GM19324 (cell line): ENCODE results near the gene FAM169A.
"Not testable (repeated sequence)": the region's sequence is repeated elsewhere in the genome, so short reads cannot be mapped to it uniquely, and the experiment has no call there.

ENCODE experiments used
- ATAC-seq: cut with Tn5 transposase; IDR thresholded peaks from one replicate; pipeline ENCODE4 v1.9.1; 2021; ENCODE audit warnings: mild to moderate bottlenecking, moderate library complexity; ENCODE audit not compliant: unreplicated experiment, low FRiP score

The FAM169A gene, protein sequence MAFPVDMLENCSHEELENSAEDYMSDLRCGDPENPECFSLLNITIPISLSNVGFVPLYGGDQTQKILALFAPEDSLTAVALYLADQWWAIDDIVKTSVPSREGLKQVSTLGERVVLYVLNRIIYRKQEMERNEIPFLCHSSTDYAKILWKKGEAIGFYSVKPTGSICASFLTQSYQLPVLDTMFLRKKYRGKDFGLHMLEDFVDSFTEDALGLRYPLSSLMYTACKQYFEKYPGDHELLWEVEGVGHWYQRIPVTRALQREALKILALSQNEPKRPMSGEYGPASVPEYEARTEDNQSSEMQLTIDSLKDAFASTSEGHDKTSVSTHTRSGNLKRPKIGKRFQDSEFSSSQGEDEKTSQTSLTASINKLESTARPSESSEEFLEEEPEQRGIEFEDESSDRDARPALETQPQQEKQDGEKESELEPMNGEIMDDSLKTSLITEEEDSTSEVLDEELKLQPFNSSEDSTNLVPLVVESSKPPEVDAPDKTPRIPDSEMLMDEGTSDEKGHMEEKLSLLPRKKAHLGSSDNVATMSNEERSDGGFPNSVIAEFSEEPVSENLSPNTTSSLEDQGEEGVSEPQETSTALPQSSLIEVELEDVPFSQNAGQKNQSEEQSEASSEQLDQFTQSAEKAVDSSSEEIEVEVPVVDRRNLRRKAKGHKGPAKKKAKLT

GRCh38 chr5:74865804-74866595 is at the start of gene FAM169A:
Gene FAM169A, minus strand, starts transcription at chr5:74866387. Its CDS starts 24,711 bp downstream, at chr5:74841676.
- no peak for ATAC-seq

- ATAC-seq: no peak
Measured at GRCh38 chr5:74915488-74915887, 49.3 kb upstream of the FAM169A start.

DNA sequence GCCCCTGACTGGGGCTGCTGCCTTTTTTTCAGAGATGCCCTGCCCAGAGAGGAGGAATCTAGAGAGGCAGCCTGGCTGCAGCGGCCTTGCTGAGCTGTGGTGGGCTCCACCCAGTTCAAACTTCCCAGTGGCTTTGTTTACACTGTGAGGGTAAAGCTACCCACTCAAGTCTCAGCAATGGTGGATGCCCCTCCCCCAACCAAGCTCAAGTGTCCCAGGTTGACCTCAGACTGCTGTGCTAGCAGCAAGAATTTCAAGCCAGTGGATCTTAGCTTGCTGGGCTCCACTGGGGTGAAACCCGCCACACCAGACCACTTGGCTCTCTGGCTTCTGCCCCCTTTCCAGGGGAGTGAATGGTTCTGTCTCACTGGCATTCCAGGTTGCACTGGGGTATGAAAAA is 45.2 kb upstream of the FAM169A start:
- not testable (repeated sequence) for ATAC-seq

DNA sequence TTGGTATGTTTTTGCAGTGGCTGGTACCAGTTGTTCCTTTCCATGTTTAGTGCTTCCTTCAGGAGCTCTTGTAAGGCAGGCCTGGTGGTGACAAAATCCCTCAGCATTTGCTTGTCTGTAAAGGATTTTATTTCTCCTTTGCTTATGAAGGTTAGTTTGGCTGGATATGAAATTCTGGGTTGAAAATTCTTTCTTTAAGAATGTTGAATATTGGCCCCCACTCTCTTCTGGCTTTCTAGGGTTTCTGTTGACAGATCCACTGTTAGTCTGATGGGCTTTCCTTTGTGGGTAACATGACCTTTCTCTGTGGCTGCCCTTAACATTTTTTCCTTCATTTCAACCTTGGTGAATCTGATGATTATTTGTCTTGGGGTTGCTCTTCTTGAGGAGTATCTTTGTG is 43.7 kb upstream of the FAM169A start:
- ATAC-seq: not testable (repeated sequence)

GRCh38 chr5:74908237-74908636 is 42.0 kb upstream of the FAM169A start:
- ATAC-seq: not testable (repeated sequence)

GRCh38 chr5:74904713-74905112 is 38.5 kb upstream of the FAM169A start:
- not testable (repeated sequence) for ATAC-seq

DNA sequence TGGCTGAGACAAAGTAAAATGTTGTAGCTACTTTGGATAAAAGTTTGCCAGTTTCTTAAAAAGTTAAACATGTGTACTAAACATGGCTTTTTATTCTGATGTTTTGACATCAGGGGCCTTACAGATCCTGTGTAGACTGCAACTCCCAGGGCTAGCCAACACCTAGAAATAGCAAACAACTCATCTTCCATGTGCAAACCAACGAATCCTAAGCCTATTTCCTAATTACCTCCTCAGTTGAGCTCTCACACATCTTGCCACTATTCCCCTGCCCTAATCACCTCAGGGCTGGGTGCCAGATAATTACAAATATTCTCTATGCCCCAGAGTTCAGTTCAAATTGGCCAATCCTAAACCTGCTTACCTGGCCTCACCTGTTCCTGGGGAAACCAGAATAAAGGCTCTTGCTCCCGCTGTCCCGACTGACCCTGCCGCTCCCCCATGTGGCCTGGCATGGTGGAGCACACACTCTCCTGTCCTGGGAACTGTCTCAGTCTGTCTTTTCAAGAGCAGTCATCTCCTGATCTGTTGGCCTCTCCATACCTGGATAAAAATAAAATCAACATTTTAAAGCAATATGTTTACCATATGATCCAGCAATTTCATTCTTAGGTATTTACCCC is 37.1 kb upstream of the FAM169A start:
- ATAC-seq: no peak

GRCh38 chr5:74897049-74897448 is 30.9 kb upstream of the FAM169A start:
- no peak for ATAC-seq

DNA sequence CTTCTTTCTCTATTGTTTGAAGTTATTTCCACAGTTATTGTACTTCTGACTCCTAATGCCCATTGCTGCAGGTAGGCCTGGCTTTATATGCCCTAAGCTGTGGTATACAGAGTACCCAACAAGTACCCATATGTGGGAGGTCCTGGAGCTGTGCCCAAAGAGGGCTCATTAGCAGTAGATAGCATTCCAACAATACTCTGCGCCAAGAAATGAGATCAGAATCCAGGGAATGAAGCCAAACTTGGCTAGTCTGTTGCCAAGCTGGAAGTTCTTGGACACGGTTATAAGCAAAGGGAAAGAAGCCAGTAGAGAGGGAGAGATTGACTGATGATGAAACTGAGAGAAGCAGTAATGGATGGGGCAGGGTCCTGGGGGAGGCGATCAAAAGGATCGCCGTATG is 29.7 kb upstream of the FAM169A start:
- no peak for ATAC-seq

- ATAC-seq: no peak
Measured at GRCh38 chr5:74894351-74894750, 28.2 kb upstream of the FAM169A start.

DNA sequence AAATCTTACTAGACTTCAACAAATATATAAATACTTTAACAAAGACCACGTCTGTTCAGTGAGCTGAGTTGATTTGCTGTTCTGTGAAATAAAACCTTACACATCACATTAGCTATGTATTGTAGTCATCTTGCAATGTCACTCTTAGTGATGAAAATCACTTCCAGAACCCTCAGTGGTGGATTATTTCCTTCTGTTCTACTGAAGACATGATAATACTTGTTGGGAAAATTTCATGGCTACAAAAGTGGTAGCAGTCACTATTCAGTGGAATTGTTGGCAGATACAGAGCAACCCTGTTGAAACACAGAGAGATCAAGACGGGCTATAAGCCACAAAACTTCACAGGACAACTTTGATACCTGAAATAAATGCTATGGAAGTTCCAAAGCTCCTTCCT is 26.7 kb upstream of the FAM169A start:
- no peak for ATAC-seq

DNA sequence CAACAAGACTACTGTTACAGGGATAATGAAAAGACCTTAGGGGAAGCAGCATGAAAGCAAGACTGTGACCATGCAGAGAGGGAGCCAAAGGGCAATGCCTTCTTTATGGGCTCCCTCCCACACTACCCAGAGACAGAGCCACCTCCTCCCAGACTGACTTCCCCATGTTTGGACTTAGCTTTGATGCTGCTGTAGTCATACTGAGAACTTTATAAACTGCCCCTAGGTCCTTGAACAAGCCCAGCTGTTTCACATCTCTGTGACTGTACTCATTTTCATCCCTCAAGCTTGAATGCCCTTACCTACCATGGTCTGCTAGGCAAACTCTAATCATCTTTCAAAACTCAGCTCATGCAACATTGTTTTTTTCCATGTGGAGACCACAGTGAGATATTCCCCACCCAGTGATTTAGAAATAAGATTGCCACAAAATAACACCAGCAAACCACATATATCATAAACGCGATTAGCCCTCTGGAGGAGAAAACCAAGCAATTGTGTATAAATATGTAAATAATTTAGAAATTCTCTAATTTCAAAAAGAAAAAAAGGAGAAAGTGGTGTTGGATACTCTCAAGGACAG is 23.4 kb upstream of the FAM169A start:
- ATAC-seq: no peak

DNA sequence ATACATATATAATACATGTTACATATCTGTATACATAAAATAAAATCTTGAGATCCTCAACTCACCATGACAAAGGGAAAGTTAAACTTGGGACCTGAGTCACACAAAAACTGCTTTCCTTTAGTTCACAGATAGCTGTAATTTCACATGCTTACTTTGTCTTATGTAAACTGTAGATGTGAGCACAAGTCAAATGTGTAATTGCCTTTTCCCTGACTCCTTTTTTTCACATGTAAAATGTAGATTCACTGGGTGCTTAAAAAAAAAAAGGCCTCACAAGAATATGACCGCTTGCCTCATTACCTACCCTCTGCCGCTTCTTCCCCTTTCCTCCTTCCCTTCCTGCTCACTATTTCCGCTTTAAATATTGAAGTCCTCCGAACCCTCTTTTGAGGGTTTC is 21.9 kb upstream of the FAM169A start:
- no peak for ATAC-seq

- ATAC-seq: no peak
Measured at GRCh38 chr5:74885170-74885569, 19.0 kb upstream of the FAM169A start.

DNA sequence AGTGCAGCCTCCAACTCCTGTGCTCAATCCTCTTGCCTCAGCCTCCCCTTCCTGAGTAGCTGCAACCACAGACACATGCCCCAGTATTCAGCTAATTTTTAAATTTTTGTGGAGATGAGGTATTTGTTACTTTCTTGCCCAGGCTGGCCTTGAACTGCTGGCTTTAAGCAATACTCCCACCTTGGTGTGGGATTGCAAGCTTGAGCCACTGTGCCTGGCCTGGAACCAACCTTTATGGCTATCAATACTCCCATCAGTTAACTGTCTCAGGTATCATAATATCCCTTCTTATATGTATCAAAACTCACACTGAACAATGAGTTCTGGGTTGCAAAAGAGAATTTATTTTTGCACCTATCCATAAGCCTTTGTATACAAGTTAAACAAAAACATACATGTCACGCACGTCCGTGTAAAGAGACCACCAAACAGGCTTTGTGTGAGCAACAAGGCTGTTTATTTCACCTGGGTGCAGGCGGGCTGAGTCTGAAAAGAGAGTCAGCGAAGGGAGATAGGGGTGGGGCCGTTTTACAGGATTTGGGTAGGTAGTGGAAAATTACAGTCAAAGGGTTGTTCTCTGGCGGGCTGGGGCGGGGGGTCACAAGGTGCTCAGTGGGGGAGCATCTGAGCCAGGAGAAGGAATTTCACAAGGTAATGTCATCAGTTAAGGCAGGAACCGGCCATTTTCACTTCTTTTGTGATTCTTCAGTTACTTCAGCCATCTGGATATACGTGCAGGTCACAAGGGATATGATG is 16.4 kb upstream of the FAM169A start:
- ATAC-seq: not testable (repeated sequence)

- ATAC-seq: no peak
Measured at GRCh38 chr5:74877624-74878304, 11.6 kb upstream of the FAM169A start.

DNA sequence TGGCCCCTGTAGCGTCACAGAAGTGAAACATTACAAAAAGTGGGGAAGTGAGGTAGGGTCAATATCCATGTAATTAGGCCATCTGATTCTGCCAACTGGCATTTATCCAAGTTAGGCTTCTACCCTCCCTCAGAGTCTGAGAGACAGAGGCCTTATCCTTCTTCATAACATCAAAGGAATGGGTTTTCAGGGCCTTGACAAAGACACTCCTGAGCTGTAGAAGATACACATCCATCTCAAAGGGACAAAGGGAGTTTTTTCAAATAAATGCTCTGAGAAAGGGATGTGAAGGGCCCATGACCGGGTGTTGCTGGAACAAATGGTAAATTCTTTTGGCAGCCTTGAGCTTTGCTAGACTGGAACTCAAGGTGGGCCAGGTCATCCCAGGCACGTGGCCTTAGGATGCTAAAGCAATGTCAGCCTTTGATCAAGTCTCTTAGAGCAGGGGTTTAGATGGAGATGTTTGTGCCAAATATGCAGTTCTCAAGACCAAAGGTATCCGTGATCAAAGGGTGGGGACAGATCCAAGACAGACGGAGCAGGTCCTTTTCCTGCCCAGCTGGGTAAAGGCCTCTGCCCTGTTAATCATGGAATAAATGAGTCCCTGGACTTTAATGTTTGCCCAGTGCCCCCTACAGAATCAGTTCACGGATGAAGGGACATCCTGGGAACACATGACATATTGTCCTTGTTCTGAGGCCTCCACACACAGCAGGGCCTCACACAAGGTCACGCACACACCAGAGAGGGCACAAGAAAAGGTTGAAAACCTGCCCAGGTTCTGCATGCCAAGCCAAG is 10.0 kb upstream of the FAM169A start:
- no peak for ATAC-seq

DNA sequence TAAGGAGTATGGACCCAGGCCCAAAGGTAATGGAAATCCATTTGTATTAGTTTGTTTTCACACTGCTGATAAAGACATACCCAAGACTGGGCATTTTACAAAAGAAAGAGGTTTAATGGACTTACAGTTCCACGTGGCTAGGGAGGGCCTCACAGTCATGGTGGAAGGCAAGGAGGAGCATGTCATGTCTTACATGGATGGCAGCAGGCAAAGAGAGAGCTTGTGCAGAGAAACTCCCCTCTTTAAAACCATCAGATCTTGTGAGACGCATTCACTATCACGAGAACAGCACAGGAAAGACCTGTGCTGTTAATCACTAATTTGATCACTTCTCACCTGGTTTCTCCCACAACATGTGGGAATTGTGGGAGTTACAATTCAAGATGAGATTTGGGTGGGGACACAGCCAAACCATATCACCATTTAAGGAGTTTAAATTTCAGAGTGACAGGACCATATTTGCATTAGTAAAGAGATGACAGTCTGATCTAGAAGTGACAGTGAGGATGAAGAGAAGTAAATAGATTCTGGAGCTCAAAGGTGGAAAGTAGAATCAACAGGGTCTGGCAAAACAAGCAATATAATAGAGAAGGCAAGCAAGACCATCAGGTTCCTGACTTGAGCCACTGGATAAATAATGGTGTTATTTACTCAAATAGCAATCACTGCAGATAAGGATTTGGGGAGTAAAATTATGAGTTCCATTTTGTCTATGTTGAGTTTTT is 7.5 kb upstream of the FAM169A start:
- ATAC-seq: no peak
